H9 (cell line): ENCODE data around the gene RELCH. TPM values are rescaled to one million over a fixed set of nuclear protein-coding genes. Genes with fewer than 3 reads are reported as not detected.
A peak's percentile ranks its signal among the peaks of the same experiment; 100 is the strongest.

ENCODE experiments used
- DNase-seq: peaks from one replicate; pipeline ENCODE4 v3.0.0-alpha.2; 2017
- H2AFZ ChIP-seq: one replicate; pipeline ENCODE4 v1.6.1; 2013; ENCODE audit warnings: mild to moderate bottlenecking, low read length, control low read depth, moderate library complexity
- H2AK5ac ChIP-seq: 2 replicates; pipeline ENCODE4 v1.6.1; 2013; ENCODE audit warnings: low read length, control low read depth, mixed read lengths; ENCODE audit not compliant: insufficient read length
- H2BK120ac ChIP-seq: one replicate; pipeline ENCODE4 v1.6.1; 2013; ENCODE audit warnings: low read depth, mild to moderate bottlenecking, low read length, control low read depth, inconsistent platforms; ENCODE audit not compliant: poor library complexity, severe bottlenecking
- H2BK12ac ChIP-seq: 2 replicates; pipeline ENCODE4 v1.6.1; 2013; ENCODE audit warnings: low read length, control low read depth, mixed read lengths, low read depth; ENCODE audit not compliant: insufficient read length
- H2BK15ac ChIP-seq: 2 replicates; pipeline ENCODE4 v1.6.1; 2013; ENCODE audit warnings: low read depth, low read length, control low read depth
- H2BK20ac ChIP-seq: one replicate; pipeline ENCODE4 v1.6.1; 2013; ENCODE audit warnings: low read depth, mild to moderate bottlenecking, low read length, control low read depth, inconsistent platforms; ENCODE audit not compliant: poor library complexity, severe bottlenecking
- H2BK5ac ChIP-seq: 2 replicates; pipeline ENCODE4 v1.6.1; 2013; ENCODE audit warnings: low read length, control low read depth, mixed read lengths; ENCODE audit not compliant: insufficient read length
- H3K14ac ChIP-seq: 2 replicates; pipeline ENCODE4 v1.6.1; 2013; ENCODE audit warnings: low read length, control low read depth; ENCODE audit not compliant: insufficient read depth
- H3K18ac ChIP-seq: 2 replicates; pipeline ENCODE4 v1.6.1; 2013; ENCODE audit warnings: low read depth, mild to moderate bottlenecking, mixed read lengths, low read length, control low read depth; ENCODE audit not compliant: insufficient read length
- H3K23ac ChIP-seq: 2 replicates; pipeline ENCODE4 v1.6.1; 2013; ENCODE audit warnings: low read length, control low read depth, mixed read lengths, low read depth; ENCODE audit not compliant: insufficient read length
- H3K23me2 ChIP-seq: 2 replicates; pipeline ENCODE4 v1.6.1; 2013; ENCODE audit warnings: low read depth, mild to moderate bottlenecking, mixed read lengths, low read length, control low read depth; ENCODE audit not compliant: insufficient read length, poor library complexity, severe bottlenecking
- H3K27ac ChIP-seq: 2 replicates; pipeline ENCODE4 v1.5.1; 2013; ENCODE audit warnings: low read length, control low read depth, mixed read lengths, low read depth; ENCODE audit not compliant: insufficient read length
- H3K27me3 ChIP-seq: 2 replicates; pipeline ENCODE4 v1.6.1; 2013; ENCODE audit warnings: low read length, control low read depth, inconsistent platforms; ENCODE audit not compliant: insufficient read depth
- H3K4ac ChIP-seq: 2 replicates; pipeline ENCODE4 v1.6.1; 2013; ENCODE audit warnings: low read depth, mild to moderate bottlenecking, control low read depth, inconsistent platforms, low read length, moderate library complexity
- H3K4me1 ChIP-seq: 2 replicates; pipeline ENCODE4 v1.6.1; 2013; ENCODE audit warnings: low read length, control low read depth, inconsistent platforms; ENCODE audit not compliant: insufficient read depth
- H3K4me2 ChIP-seq: 2 replicates; pipeline ENCODE4 v1.6.1; 2013; ENCODE audit warnings: low read length, control low read depth, mixed read lengths; ENCODE audit not compliant: insufficient read length, insufficient read depth
- H3K56ac ChIP-seq: 2 replicates; pipeline ENCODE4 v1.6.1; 2013; ENCODE audit warnings: low read depth, mild to moderate bottlenecking, mixed read lengths, low read length, control low read depth; ENCODE audit not compliant: insufficient read length
- H3K79me1 ChIP-seq: 2 replicates; pipeline ENCODE4 v1.6.1; 2013; ENCODE audit warnings: low read depth, mild to moderate bottlenecking, moderate library complexity, low read length, control low read depth, inconsistent platforms; ENCODE audit not compliant: insufficient read depth, poor library complexity, severe bottlenecking
- H3K79me2 ChIP-seq: 2 replicates; pipeline ENCODE4 v1.6.1; 2013; ENCODE audit warnings: low read length, control low read depth, inconsistent platforms; ENCODE audit not compliant: insufficient read depth
- H3K9ac ChIP-seq: 2 replicates; pipeline ENCODE4 v1.6.1; 2013; ENCODE audit warnings: low read length, control low read depth, mixed read lengths; ENCODE audit not compliant: insufficient read length; ENCODE audit errors: extremely low read depth
- H3K9me3 ChIP-seq: one replicate; pipeline ENCODE4 v1.6.1; 2013; ENCODE audit warnings: low read depth, low read length, inconsistent platforms; ENCODE audit not compliant: control insufficient read depth
- H3T11ph ChIP-seq: one replicate; pipeline ENCODE4 v1.6.1; 2013; ENCODE audit warnings: mild to moderate bottlenecking, low read length, control low read depth, inconsistent platforms
- H4K20me1 ChIP-seq: one replicate; pipeline ENCODE4 v1.6.1; 2013; ENCODE audit not compliant: control insufficient read depth, insufficient read length, insufficient read depth
- H4K5ac ChIP-seq: 2 replicates; pipeline ENCODE4 v1.6.1; 2013; ENCODE audit warnings: low read depth, mild to moderate bottlenecking, mixed read lengths, low read length, control low read depth; ENCODE audit not compliant: insufficient read length
- H4K8ac ChIP-seq: replicated peaks from 2 replicates; pipeline ENCODE4 v1.6.1; 2013; ENCODE audit warnings: low read length, control low read depth, mixed read lengths, low read depth; ENCODE audit not compliant: insufficient read length
- H4K91ac ChIP-seq: 2 replicates; pipeline ENCODE4 v1.6.1; 2013; ENCODE audit warnings: low read depth, mild to moderate bottlenecking, moderate library complexity, mixed read lengths, low read length, control low read depth; ENCODE audit not compliant: insufficient read length
- H3K27ac Mint-ChIP-seq, 3 experiments: 2 replicates in 2 of 3; 3 replicates in 1 of 3; pipeline ENCODE4 v1.8.0; 2020 to 2021; ENCODE audit warnings: mixed read lengths in 3 of 3, mild to moderate bottlenecking in 1 of 3, moderate library complexity in 1 of 3
- H3K27me3 Mint-ChIP-seq: 2 replicates; pipeline ENCODE4 v1.8.0; 2021; ENCODE audit warnings: low read depth, mild to moderate bottlenecking, moderate library complexity, mixed read lengths
- H3K36me3 Mint-ChIP-seq, 3 experiments: 2 replicates in 2 of 3; 3 replicates in 1 of 3; pipeline ENCODE4 v1.8.0; 2020 to 2021; ENCODE audit warnings: low read depth in 3 of 3, mixed read lengths in 3 of 3; ENCODE audit not compliant: insufficient read depth in 1 of 3
- H3K4me1 Mint-ChIP-seq, 2 experiments: 2 replicates each; pipeline ENCODE4 v1.8.0; 2020; ENCODE audit warnings: mixed read lengths in 2 of 2
- H3K4me3 Mint-ChIP-seq, 2 experiments: 2 replicates in 1 of 2; 3 replicates in 1 of 2; pipeline ENCODE4 v1.8.0; 2020 to 2021; ENCODE audit warnings: mild to moderate bottlenecking in 2 of 2, mixed read lengths in 2 of 2, moderate library complexity in 1 of 2
- H3K9me3 Mint-ChIP-seq, 2 experiments: 2 replicates in 1 of 2; 3 replicates in 1 of 2; pipeline ENCODE4 v1.8.0; 2020; ENCODE audit warnings: mild to moderate bottlenecking in 2 of 2, mixed read lengths in 2 of 2, moderate library complexity in 1 of 2
- WGBS: extraction: QIAGEN DNeasy Blood & Tissue Kit; methylation state at CpG from one replicate; pipeline ENCODE4 v1.1.7; 2013; ENCODE audit warnings: missing lambda C conversion rate, low lambda C conversion rate, mixed read lengths; ENCODE audit not compliant: insufficient read length; ENCODE audit errors: extremely low coverage; 5-methylcytosine and 5-hydroxymethylcytosine counted together
- total RNA-seq: library from RNA; stranded (reverse); gene quantifications from 2 replicates; pipeline ENCODE4 v1.2.1, GENCODE V29; 2021
- TF ChIP-seq, protein P1 (sequence below): fragments of 200-600 bp; sonication (generic); conservative IDR thresholded peaks from 3 replicates; pipeline ENCODE4 v1.8.0; 2021; ENCODE audit warnings: antibody characterized with exemption, mild to moderate bottlenecking

The RELCH gene
- total RNA-seq, 1 experiment from 2014 or later, result 32.3 TPM

DNA sequence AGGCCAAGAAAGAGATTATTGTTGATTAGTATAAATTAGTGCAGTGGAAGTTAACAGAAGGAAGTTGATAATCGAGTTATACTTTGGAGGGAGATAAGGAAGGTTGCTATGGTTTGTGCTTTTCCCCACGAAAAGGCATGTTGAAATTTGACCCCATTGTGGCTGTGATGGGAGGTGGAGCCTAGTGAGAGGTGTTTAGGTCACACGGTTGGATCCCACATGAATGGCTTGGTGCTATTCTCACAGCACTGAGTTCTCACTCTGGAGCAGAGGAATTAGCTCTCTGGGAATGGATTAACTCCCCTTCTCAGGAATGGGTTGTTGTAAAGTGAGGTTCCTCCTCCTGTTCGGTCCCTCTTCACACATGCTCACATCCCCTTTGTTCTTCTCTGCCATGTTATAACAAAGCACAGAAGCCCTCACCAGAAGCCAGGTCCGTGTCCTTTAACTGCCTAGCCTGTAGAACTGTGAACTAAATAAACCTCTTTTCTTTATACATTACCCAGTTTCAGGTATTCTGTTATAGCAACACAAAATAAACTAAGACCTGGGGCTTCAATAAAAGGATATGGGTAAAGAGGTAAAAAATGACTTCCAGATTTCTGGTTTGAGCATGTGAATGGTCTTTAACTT lies 22.1 kb upstream of the RELCH start:
- H3K9ac ChIP-seq, result no peak overlapping the region
- H3K79me2 ChIP-seq, result no peaks in the 10 kb centered on the region
- no peak overlapping the region for H2BK5ac ChIP-seq
- H4K91ac ChIP-seq, result no peak overlapping the region
- DNase-seq, result peak; percentile 31
- TF ChIP-seq, protein P1, sequence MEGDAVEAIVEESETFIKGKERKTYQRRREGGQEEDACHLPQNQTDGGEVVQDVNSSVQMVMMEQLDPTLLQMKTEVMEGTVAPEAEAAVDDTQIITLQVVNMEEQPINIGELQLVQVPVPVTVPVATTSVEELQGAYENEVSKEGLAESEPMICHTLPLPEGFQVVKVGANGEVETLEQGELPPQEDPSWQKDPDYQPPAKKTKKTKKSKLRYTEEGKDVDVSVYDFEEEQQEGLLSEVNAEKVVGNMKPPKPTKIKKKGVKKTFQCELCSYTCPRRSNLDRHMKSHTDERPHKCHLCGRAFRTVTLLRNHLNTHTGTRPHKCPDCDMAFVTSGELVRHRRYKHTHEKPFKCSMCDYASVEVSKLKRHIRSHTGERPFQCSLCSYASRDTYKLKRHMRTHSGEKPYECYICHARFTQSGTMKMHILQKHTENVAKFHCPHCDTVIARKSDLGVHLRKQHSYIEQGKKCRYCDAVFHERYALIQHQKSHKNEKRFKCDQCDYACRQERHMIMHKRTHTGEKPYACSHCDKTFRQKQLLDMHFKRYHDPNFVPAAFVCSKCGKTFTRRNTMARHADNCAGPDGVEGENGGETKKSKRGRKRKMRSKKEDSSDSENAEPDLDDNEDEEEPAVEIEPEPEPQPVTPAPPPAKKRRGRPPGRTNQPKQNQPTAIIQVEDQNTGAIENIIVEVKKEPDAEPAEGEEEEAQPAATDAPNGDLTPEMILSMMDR, result no peak
- H3T11ph ChIP-seq, result no peak overlapping the region
- H4K20me1 ChIP-seq, result no peaks in the 10 kb centered on the region
- H2BK12ac ChIP-seq, result no peak overlapping the region
- H3K36me3 Mint-ChIP-seq, result peaks cover 3 to 27% (median 11%) of the 10 kb centered on the region in 3 experiments
- no peaks in the 10 kb centered on the region for H3K27me3 Mint-ChIP-seq
- no peak overlapping the region for H3K56ac ChIP-seq
- no peak overlapping the region for H3K18ac ChIP-seq
- no peak overlapping the region for H4K8ac ChIP-seq
- H3K4me1 ChIP-seq, result peaks cover 3% of the 10 kb centered on the region; the same call in 1 of the 2 replicates
- no peak overlapping the region for H3K27ac ChIP-seq
- peaks cover 6 to 11% of the 10 kb centered on the region in 2 experiments; a peak in 4 of 5 replicates for H3K9me3 Mint-ChIP-seq
- H3K4me3 Mint-ChIP-seq, result no peak overlapping the region
- H3K23me2 ChIP-seq, result no peaks in the 10 kb centered on the region
- H3K79me1 ChIP-seq, result no peaks in the 10 kb centered on the region
- H2BK15ac ChIP-seq, result no peak overlapping the region
- H2BK20ac ChIP-seq, result no peak overlapping the region
- no peak overlapping the region for H3K14ac ChIP-seq
- H3K27ac Mint-ChIP-seq, result peak overlapping the region in 2 of 3 experiments; percentile 21 to 24; a peak in 3 of 7 replicates
- no peaks in the 10 kb centered on the region for H3K9me3 ChIP-seq
- WGBS, result 100% methylated on average over 1 of the region's 5 CpGs
- no peak overlapping the region for H2BK120ac ChIP-seq
- H3K4me1 Mint-ChIP-seq, result peaks cover 15 to 16% of the 10 kb centered on the region in 2 experiments
- no peak overlapping the region for H3K23ac ChIP-seq
- H4K5ac ChIP-seq, result no peak overlapping the region
- H3K4ac ChIP-seq, result no peak overlapping the region
- H2AK5ac ChIP-seq, result no peak overlapping the region
- no peak overlapping the region for H2AFZ ChIP-seq
- no peak overlapping the region for H3K4me2 ChIP-seq
- H3K27me3 ChIP-seq, result no peaks in the 10 kb centered on the region
